Naive thymus-derived CD4-positive, alpha-beta T cell (primary cell): ENCODE measurements around the gene SEMA3C. TPM values are rescaled to one million over a fixed set of nuclear protein-coding genes. Genes with fewer than 3 reads are reported as not detected.

Experiments
- ATAC-seq: fragments of 150-1000 bp; cut with Tn5 transposase; 2 replicates; pipeline ENCODE4 v1.10.0; 2021; ENCODE audit warnings: mild to moderate bottlenecking, moderate library complexity
- CTCF ChIA-PET: fragments of 350-600 bp; sonication (Branson Sonifier 250); formaldehyde crosslinking; loops from one replicate; lab custom pipeline; 2021; ENCODE audit warnings: antibody characterized with exemption; lab: Charles Lee
- POLR2A ChIA-PET: fragments of 350-600 bp; sonication (Branson Sonifier 250); formaldehyde crosslinking; loops from one replicate; lab custom pipeline; 2021; ENCODE audit warnings: antibody characterized with exemption, inconsistent platforms; lab: Charles Lee
- DNase-seq, 9 donors: peaks; one replicate each; pipeline versions ENCODE4 v3.0.0 to v3.0.0-alpha.2; 2020 to 2022; ENCODE audit warnings: mixed read lengths in 1 of 9
- H3K27ac ChIP-seq: one replicate; pipeline ENCODE4 v1.7.0; 2013; ENCODE audit warnings: mild to moderate bottlenecking, low read depth, low read length, moderate library complexity
- H3K27me3 ChIP-seq, 2 donors: one replicate each; pipeline ENCODE4 v1.7.0; 2013; ENCODE audit warnings: low read length in 2 of 2, mild to moderate bottlenecking in 2 of 2, moderate library complexity in 2 of 2; ENCODE audit not compliant: control insufficient read depth in 2 of 2, insufficient read depth in 2 of 2
- H3K36me3 ChIP-seq, 3 experiments: 1 replicate in 2 of 3; 2 replicates in 1 of 3; pipeline ENCODE4 v1.7.0; 2013; ENCODE audit warnings: low read length in 3 of 3, mild to moderate bottlenecking in 3 of 3, moderate library complexity in 1 of 3; ENCODE audit not compliant: insufficient read depth in 3 of 3, control insufficient read depth in 2 of 3
- H3K4me1 ChIP-seq, 2 donors: one replicate each; pipeline ENCODE4 v1.7.0; 2013; ENCODE audit warnings: low read length in 2 of 2, mild to moderate bottlenecking in 2 of 2, moderate library complexity in 1 of 2; ENCODE audit not compliant: control insufficient read depth in 2 of 2, insufficient read depth in 2 of 2
- H3K4me3 ChIP-seq: 2 replicates; pipeline ENCODE4 v1.7.0; 2013; ENCODE audit warnings: mild to moderate bottlenecking, low read length
- H3K9me3 ChIP-seq, 3 experiments: 1 replicate in 2 of 3; 2 replicates in 1 of 3; pipeline ENCODE4 v1.7.0; 2013; ENCODE audit warnings: low read length in 3 of 3; ENCODE audit not compliant: control insufficient read depth in 2 of 3
- H3K27ac Mint-ChIP-seq, 9 donors: one replicate each; pipeline ENCODE4 v1.8.0; 2020 to 2022; ENCODE audit warnings: mixed read lengths in 9 of 9, mild to moderate bottlenecking in 8 of 9, moderate library complexity in 5 of 9, inconsistent platforms in 2 of 9
- H3K27me3 Mint-ChIP-seq, 5 donors: one replicate each; pipeline ENCODE4 v1.8.0; 2021 to 2022; ENCODE audit warnings: mixed read lengths in 5 of 5, mild to moderate bottlenecking in 1 of 5
- H3K36me3 Mint-ChIP-seq, 5 donors: one replicate each; pipeline ENCODE4 v1.8.0; 2020 to 2022; ENCODE audit warnings: mixed read lengths in 5 of 5, mild to moderate bottlenecking in 3 of 5, inconsistent platforms in 1 of 5
- H3K4me1 Mint-ChIP-seq, 7 donors: one replicate each; pipeline ENCODE4 v1.8.0; 2020 to 2022; ENCODE audit warnings: mixed read lengths in 7 of 7, mild to moderate bottlenecking in 3 of 7, inconsistent platforms in 1 of 7
- H3K4me3 Mint-ChIP-seq, 10 donors: one replicate each; pipeline ENCODE4 v1.8.0; 2020 to 2022; ENCODE audit warnings: mild to moderate bottlenecking in 10 of 10, mixed read lengths in 10 of 10, moderate library complexity in 6 of 10, inconsistent platforms in 2 of 10
- H3K9me3 Mint-ChIP-seq, 11 donors: one replicate each; pipeline ENCODE4 v1.8.0; 2020 to 2022; ENCODE audit warnings: mixed read lengths in 11 of 11, mild to moderate bottlenecking in 4 of 11, inconsistent platforms in 1 of 11, moderate library complexity in 1 of 11
- intact Hi-C, 2 donors: fragments of 100-400 bp; cut with micrococcal nuclease; formaldehyde crosslinking; loops; one replicate each; pipeline ENCODE4 v1.15.1; 2023
- polyA plus RNA-seq, 2 donors: library from polyadenylated mRNA; unstranded; fragments of 300-500 nt; fragmentation: Illumina TruSeq; gene quantifications; one replicate each; pipeline ENCODE4 v1.2.3, GENCODE V29; 2021
- total RNA-seq, 6 experiments: library from RNA in 5 of 6; stranded (reverse) in 5 of 6; gene quantifications; 1 replicate in 5 of 6; 2 replicates in 1 of 6; pipeline ENCODE4 v1.2.3 and lab custom pipeline; 2021 to 2026

Gene SEMA3C
- total and polyA plus RNA-seq, 7 experiments from 2014 or later: 0.35 to 9.4 (median 0.85) TPM; not detected in 3

GRCh38 chr7:80830584-80831285 is 88.1 kb downstream of the SEMA3C start:
- Histone ChIP-seq H3K4me3 (no peak overlapping the region), H3K36me3 (no peaks in the 10 kb centered on the region)
- ATAC-seq: no peak

DNA sequence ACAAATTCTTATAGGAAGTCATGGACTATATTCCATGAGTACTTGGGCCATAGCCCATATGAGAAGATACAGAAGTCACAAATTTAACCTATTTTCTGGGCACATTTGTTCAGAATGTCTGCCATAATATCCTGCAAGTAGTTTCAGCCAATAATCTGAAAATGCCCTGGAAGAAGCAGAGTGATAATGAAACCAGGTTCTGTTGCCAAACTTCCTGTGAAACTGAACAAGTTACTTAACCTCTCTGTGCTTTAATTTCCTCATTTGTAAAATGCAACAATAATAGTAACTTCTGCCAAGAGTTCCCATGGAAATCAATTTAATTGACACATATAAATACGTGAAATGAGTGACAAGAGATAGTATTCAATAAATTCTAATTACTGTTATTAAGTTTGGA is 88.8 kb downstream of the SEMA3C start:
- Mint-ChIP-seq H3K4me1 (no peaks in the 10 kb centered on the region), H3K4me3 (no peak overlapping the region), H3K36me3 (no peaks in the 10 kb centered on the region), H3K27me3 (no peaks in the 10 kb centered on the region), H3K27ac (no peak overlapping the region), H3K9me3 (peaks cover 0 to 5% (median 0%) of the 10 kb centered on the region in 11 donors)
- Histone ChIP-seq H3K4me3 (no peak overlapping the region), H3K27me3 (no peaks in the 10 kb centered on the region), H3K27ac (no peak overlapping the region), H3K9me3 (no peaks in the 10 kb centered on the region), H3K4me1 (no peaks in the 10 kb centered on the region), H3K36me3 (no peaks in the 10 kb centered on the region)
- ChIA-PET CTCF (no interaction called here), POLR2A (no interaction called here)
- ATAC-seq (no peak), DNase-seq (no peak)
- intact Hi-C loops: no loop called here

More at GRCh38 chr7:80830584-80831285, 88.1 kb downstream of the SEMA3C start:
- Mint-ChIP-seq H3K27me3 (no peaks in the 10 kb centered on the region), H3K9me3 (peaks cover 0 to 5% (median 0%) of the 10 kb centered on the region in 11 donors), H3K27ac (no peak overlapping the region), H3K4me1 (no peaks in the 10 kb centered on the region), H3K36me3 (no peaks in the 10 kb centered on the region), H3K4me3 (no peak overlapping the region)
- CTCF ChIA-PET: no interaction called here
- DNase-seq: no peak
- no peaks in the 10 kb centered on the region for H3K4me1 ChIP-seq
- no peak overlapping the region for H3K27ac ChIP-seq
- no peaks in the 10 kb centered on the region for H3K9me3 ChIP-seq
- H3K27me3 ChIP-seq: no peaks in the 10 kb centered on the region
- intact Hi-C loops: no loop called here
- POLR2A ChIA-PET: no interaction called here

DNA sequence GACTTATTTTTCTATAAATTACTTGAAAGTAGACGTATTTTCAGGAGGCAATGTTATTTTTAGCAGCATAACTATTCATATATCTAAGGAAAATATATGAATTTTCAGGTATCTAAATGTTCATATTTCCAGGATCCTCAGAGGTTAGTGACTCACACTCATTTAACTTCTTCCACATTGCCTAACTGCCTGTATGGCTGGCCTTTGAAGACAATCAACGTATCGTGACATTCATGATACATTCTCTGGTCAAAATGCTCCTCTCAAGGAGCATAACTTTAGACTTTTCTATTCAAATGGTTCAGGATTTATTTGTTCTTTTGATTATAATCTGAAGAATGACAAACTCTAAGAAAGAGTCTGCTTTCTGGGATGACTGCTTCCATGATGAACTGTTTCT is 89.3 kb downstream of the SEMA3C start:
- ChIA-PET POLR2A (no interaction called here), CTCF (no interaction called here)
- H3K27me3 ChIP-seq: no peaks in the 10 kb centered on the region
- H3K27ac ChIP-seq: no peak overlapping the region
- no peak for ATAC-seq
- Mint-ChIP-seq H3K36me3 (no peaks in the 10 kb centered on the region), H3K9me3 (peaks cover 0 to 5% (median 0%) of the 10 kb centered on the region in 11 donors), H3K4me1 (no peaks in the 10 kb centered on the region), H3K27ac (no peak overlapping the region), H3K4me3 (no peak overlapping the region), H3K27me3 (no peaks in the 10 kb centered on the region)
- no peak overlapping the region for H3K4me3 ChIP-seq
- intact Hi-C loops: no loop called here
- H3K36me3 ChIP-seq: no peaks in the 10 kb centered on the region
- no peak for DNase-seq
- H3K4me1 ChIP-seq: no peaks in the 10 kb centered on the region
- H3K9me3 ChIP-seq: no peaks in the 10 kb centered on the region

DNA sequence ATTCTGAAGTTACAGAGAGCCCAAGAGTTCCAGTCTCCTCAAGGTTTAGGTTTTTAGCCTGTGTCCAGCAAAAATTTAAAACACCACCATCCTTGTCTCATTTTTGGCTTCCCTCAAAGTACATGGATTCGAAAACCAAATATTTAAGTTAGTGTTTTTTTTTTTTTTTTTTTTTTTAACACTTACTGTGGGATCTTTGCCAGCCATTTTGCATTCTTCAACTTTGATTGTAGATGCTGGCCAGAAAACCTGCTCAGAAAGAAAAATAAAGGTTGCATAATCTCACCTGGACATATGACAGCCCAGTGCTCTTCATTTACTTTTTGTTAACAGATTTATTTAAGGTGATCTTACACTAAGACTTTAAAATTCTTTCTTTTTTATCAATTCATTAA is 91.6 kb downstream of the SEMA3C start:
- no peak overlapping the region for H3K27ac ChIP-seq
- H3K27me3 ChIP-seq: no peaks in the 10 kb centered on the region
- no peaks in the 10 kb centered on the region for H3K36me3 Mint-ChIP-seq
- H3K9me3 Mint-ChIP-seq: peaks cover 0 to 5% (median 0%) of the 10 kb centered on the region in 11 donors
- intact Hi-C loops: no loop called here
- H3K4me1 Mint-ChIP-seq: no peaks in the 10 kb centered on the region
- H3K36me3 ChIP-seq: no peaks in the 10 kb centered on the region
- H3K27ac Mint-ChIP-seq: no peak overlapping the region
- ChIA-PET POLR2A (no interaction called here), CTCF (no interaction called here)
- H3K9me3 ChIP-seq: no peaks in the 10 kb centered on the region
- ATAC-seq (no peak), DNase-seq (no peak)
- H3K4me3 Mint-ChIP-seq: no peak overlapping the region
- no peaks in the 10 kb centered on the region for H3K4me1 ChIP-seq
- H3K4me3 ChIP-seq: no peak overlapping the region
- no peaks in the 10 kb centered on the region for H3K27me3 Mint-ChIP-seq

DNA sequence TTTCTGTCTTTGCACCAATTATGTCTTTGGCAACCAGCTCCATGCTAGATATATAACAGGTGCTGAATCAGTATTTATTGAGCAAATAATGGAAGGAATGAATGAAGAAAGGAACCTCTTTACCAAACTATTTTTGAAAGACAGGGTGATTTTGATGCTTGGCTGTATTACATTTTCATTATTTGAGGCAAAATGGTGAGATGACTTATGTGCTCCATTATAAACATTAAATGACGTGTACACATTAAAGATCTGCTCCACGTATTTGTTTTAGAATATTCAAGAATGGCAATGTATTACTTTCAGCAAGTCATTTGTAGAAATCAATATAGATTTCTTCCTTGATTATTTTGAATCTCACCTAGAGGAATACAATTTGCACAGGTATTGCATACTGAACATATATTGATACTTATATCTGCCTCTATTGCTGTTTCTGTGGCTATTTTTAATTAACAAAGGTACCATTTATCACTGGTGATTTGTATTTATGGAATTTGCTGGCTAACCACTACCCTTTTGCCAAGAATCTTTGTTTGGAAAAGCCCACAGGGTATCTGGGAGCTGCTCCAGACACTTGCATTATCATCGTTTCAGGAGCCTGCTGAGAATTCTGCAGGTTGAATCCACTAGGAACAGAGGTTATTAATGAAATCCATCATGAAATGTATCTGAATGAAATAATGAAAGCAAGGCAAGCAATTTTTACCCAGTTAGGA is 92.2 kb downstream of the SEMA3C start:
- Histone ChIP-seq H3K27me3 (no peaks in the 10 kb centered on the region), H3K4me1 (no peaks in the 10 kb centered on the region), H3K27ac (no peak overlapping the region), H3K9me3 (no peaks in the 10 kb centered on the region), H3K4me3 (no peak overlapping the region), H3K36me3 (no peaks in the 10 kb centered on the region)
- ChIA-PET CTCF (no interaction called here), POLR2A (no interaction called here)
- Mint-ChIP-seq H3K9me3 (peaks cover 0 to 10% (median 0%) of the 10 kb centered on the region in 11 donors), H3K4me1 (no peaks in the 10 kb centered on the region), H3K36me3 (no peaks in the 10 kb centered on the region), H3K4me3 (no peak overlapping the region), H3K27ac (no peak overlapping the region), H3K27me3 (no peaks in the 10 kb centered on the region)
- intact Hi-C loops: no loop called here
- no peak for ATAC-seq
- DNase-seq: no peak

DNA sequence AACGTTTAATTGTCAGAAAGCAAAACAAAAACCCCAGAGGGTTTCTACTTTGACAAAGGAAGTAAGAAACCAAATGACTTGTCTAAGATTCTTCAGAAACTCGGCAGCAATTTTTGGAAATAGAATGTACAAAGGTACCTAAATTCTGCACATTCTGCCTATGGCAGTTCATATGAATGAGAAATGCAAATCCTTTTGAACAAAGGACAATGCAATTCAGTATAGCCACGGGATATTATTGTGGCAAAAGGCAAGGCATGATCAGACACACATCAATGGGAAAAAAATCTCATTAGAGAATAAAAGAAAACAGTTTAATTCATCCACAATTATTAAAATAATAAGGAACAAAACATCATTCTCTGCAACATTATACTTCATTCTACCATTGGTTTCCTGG is 93.4 kb downstream of the SEMA3C start:
- Histone ChIP-seq H3K4me1 (no peaks in the 10 kb centered on the region), H3K27me3 (no peaks in the 10 kb centered on the region), H3K36me3 (no peaks in the 10 kb centered on the region), H3K9me3 (no peaks in the 10 kb centered on the region), H3K4me3 (no peak overlapping the region), H3K27ac (no peak overlapping the region)
- H3K9me3 Mint-ChIP-seq: peaks cover 0 to 8% (median 0%) of the 10 kb centered on the region in 11 donors
- DNase-seq: no peak
- H3K27me3 Mint-ChIP-seq: no peaks in the 10 kb centered on the region
- POLR2A ChIA-PET: no interaction called here
- H3K36me3 Mint-ChIP-seq: no peaks in the 10 kb centered on the region
- no peak for ATAC-seq
- H3K4me3 Mint-ChIP-seq: no peak overlapping the region
- no peak overlapping the region for H3K27ac Mint-ChIP-seq
- intact Hi-C loops: no loop called here
- CTCF ChIA-PET: no interaction called here
- no peaks in the 10 kb centered on the region for H3K4me1 Mint-ChIP-seq

GRCh38 chr7:80824253-80824652 is 94.6 kb downstream of the SEMA3C start:
- POLR2A ChIA-PET: no interaction called here
- no peak overlapping the region for H3K27ac Mint-ChIP-seq
- DNase-seq: no peak
- no peaks in the 10 kb centered on the region for H3K36me3 Mint-ChIP-seq
- no peak overlapping the region for H3K4me3 Mint-ChIP-seq
- no peaks in the 10 kb centered on the region for H3K27me3 Mint-ChIP-seq
- Histone ChIP-seq H3K27me3 (no peaks in the 10 kb centered on the region), H3K4me1 (no peaks in the 10 kb centered on the region), H3K4me3 (no peak overlapping the region), H3K27ac (no peak overlapping the region), H3K36me3 (no peaks in the 10 kb centered on the region), H3K9me3 (no peaks in the 10 kb centered on the region)
- H3K4me1 Mint-ChIP-seq: no peaks in the 10 kb centered on the region
- H3K9me3 Mint-ChIP-seq: peaks cover 0 to 8% (median 0%) of the 10 kb centered on the region in 11 donors
- no peak for ATAC-seq
- CTCF ChIA-PET: no interaction called here
- intact Hi-C loops: no loop called here
